HepG2 (cell line): Measurements from ENCODE around the gene EBP. TPM values are rescaled to one million over a fixed set of nuclear protein-coding genes. Genes with fewer than 3 reads are reported as not detected.

ENCODE experiments used
- CAMTA2 ChIP-seq: sonication (generic); formaldehyde crosslinking; IDR thresholded peaks from 2 replicates; pipeline ENCODE4 v1.4.0; 2020; ENCODE audit warnings: mild to moderate bottlenecking, missing genetic modification reagents, borderline replicate concordance
- CENPBD1 ChIP-seq: sonication (generic); formaldehyde crosslinking; IDR thresholded peaks from 2 replicates; pipeline ENCODE4 v1.8.0; 2022; ENCODE audit warnings: missing genetic modification reagents, low read depth, mild to moderate bottlenecking, borderline replicate concordance
- CTCF ChIP-seq: sonication (generic); formaldehyde crosslinking; IDR thresholded peaks from 2 replicates; pipeline ENCODE4 v1.5.0; 2020; ENCODE audit warnings: mild to moderate bottlenecking, missing genetic modification reagents, moderate library complexity
- FOXM1 ChIP-seq: sonication (generic); formaldehyde crosslinking; IDR thresholded peaks from 2 replicates; pipeline ENCODE4 v1.5.0; 2020; ENCODE audit warnings: missing genetic modification reagents
- HDAC6 ChIP-seq: fragments of 200-600 bp; sonication (generic); IDR thresholded peaks from 2 replicates; pipeline ENCODE4 v1.7.0; 2017; ENCODE audit warnings: mild to moderate bottlenecking, antibody characterized with exemption, low read length, low read depth
- MAX ChIP-seq: IDR thresholded peaks from 2 replicates; pipeline ENCODE4 v1.6.1; 2012; ENCODE audit warnings: inconsistent platforms
- MEF2D ChIP-seq: sonication (generic); formaldehyde crosslinking; IDR thresholded peaks from 2 replicates; pipeline ENCODE4 v1.5.1; 2020; ENCODE audit warnings: mild to moderate bottlenecking, missing genetic modification reagents
- MEIS1 ChIP-seq: sonication (generic); formaldehyde crosslinking; IDR thresholded peaks from 2 replicates; pipeline ENCODE4 v1.9.0; 2021; ENCODE audit warnings: mild to moderate bottlenecking, missing genetic modification reagents, moderate library complexity, borderline replicate concordance
- TGIF2 ChIP-seq: IDR thresholded peaks from 2 replicates; pipeline ENCODE4 v1.6.1; 2016; ENCODE audit warnings: control low read depth, missing compliant biosample characterization
- ZNF556 ChIP-seq: sonication (generic); formaldehyde crosslinking; IDR thresholded peaks from 2 replicates; pipeline ENCODE4 v1.4.0; 2020; ENCODE audit warnings: mild to moderate bottlenecking, missing genetic modification reagents, borderline replicate concordance
- polyA plus RNA-seq, 8 experiments: library from polyadenylated mRNA; depleted of rRNA in 3 of 8; stranded (reverse) in 7 of 8; unstranded in 1 of 8; fragments of >200 nt; fragmentation: Illumina TruSeq in 4 of 8; extraction: Trizol in 4 of 8; gene quantifications; 2 replicates each; pipeline versions ENCODE4 v1.2.1 to v1.2.3, GENCODE V29; 2011 to 2016; ENCODE audit warnings: low read depth in 4 of 8, missing spikeins in 1 of 8, mixed read lengths in 1 of 8; ENCODE audit not compliant: insufficient read depth in 1 of 8
- total RNA-seq, 5 experiments: library from RNA; depleted of rRNA; stranded (reverse); fragments of >200 nt; fragmentation: Illumina TruSeq; extraction: Trizol; gene quantifications; 2 replicates each; pipeline ENCODE4 v1.2.3, GENCODE V29; 2016; ENCODE audit warnings: low read depth in 1 of 5
- TF ChIP-seq, protein P1 (sequence below): sonication (generic); formaldehyde crosslinking; conservative IDR thresholded peaks from 2 replicates; pipeline ENCODE4 v1.8.1; 2023; ENCODE audit warnings: missing genetic modification reagents
- TF ChIP-seq, protein P2 (sequence below): IDR thresholded peaks from 2 replicates; pipeline ENCODE4 v1.6.1; 2016; ENCODE audit warnings: low read depth, control low read depth
- TF ChIP-seq, protein P3 (sequence below): sonication (generic); formaldehyde crosslinking; IDR thresholded peaks from 2 replicates; pipeline ENCODE4 v1.4.0; 2020; ENCODE audit warnings: low read depth, mild to moderate bottlenecking, missing genetic modification reagents

EBP gene
- total and polyA plus RNA-seq, 2 of the 13 experiments (the other 11 are each of a cell fraction or from before 2014, with no cell fraction given) = 106 to 260 TPM

DNA sequence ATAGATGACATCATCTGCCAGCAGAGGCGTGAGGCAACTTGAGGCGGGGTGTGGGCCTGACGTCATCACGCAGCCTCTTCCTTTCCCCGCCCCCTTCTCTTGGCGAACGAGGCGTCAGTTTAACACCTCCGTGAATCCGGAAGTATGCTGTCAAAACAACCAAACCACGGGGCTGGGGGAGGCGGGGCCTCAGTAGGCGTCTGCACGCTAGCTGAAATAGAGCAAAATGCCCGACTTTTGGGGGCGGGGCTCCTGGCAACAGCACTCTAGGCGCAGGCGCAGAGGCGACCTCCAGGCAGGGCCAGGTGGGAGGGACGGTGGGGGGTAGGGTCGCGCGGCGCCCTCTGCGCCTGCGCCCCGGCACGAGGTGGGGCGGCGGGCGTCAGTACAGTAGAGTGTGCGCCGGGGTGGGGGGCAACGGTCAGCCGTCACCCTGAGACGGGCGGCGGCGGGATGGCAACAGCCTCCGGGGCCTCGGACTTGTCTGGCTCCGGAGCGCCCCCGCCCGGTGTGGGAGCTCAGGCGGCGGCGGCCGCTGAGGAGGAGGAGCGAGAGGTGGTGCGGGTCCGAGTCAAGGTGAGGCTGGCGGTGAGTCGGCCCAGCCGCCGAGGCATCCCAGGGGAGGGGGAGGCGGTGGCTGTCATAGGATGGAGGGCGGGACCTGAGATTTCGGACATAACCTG, 17.9 kb downstream of the EBP start, which contains the start of gene TBC1D25 (continued):
- TF ChIP-seq, protein P1, sequence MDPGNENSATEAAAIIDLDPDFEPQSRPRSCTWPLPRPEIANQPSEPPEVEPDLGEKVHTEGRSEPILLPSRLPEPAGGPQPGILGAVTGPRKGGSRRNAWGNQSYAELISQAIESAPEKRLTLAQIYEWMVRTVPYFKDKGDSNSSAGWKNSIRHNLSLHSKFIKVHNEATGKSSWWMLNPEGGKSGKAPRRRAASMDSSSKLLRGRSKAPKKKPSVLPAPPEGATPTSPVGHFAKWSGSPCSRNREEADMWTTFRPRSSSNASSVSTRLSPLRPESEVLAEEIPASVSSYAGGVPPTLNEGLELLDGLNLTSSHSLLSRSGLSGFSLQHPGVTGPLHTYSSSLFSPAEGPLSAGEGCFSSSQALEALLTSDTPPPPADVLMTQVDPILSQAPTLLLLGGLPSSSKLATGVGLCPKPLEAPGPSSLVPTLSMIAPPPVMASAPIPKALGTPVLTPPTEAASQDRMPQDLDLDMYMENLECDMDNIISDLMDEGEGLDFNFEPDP = no peak
- no peak for TF ChIP-seq MEIS1
- TF ChIP-seq CAMTA2 = no peak
- TF ChIP-seq HDAC6 = no peak
- no peak for TF ChIP-seq MEF2D (CRISPR knock-in tag)
- no peak for TF ChIP-seq TGIF2 (CRISPR knock-in tag)
- TF ChIP-seq, protein P2, sequence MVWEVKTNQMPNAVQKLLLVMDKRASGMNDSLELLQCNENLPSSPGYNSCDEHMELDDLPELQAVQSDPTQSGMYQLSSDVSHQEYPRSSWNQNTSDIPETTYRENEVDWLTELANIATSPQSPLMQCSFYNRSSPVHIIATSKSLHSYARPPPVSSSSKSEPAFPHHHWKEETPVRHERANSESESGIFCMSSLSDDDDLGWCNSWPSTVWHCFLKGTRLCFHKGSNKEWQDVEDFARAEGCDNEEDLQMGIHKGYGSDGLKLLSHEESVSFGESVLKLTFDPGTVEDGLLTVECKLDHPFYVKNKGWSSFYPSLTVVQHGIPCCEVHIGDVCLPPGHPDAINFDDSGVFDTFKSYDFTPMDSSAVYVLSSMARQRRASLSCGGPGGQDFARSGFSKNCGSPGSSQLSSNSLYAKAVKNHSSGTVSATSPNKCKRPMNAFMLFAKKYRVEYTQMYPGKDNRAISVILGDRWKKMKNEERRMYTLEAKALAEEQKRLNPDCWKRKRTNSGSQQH (CRISPR knock-in tag) = no peak
- TF ChIP-seq CTCF (CRISPR knock-in tag) = peak; percentile 62
- no peak for TF ChIP-seq CENPBD1 (CRISPR knock-in tag)
- TF ChIP-seq, protein P3, sequence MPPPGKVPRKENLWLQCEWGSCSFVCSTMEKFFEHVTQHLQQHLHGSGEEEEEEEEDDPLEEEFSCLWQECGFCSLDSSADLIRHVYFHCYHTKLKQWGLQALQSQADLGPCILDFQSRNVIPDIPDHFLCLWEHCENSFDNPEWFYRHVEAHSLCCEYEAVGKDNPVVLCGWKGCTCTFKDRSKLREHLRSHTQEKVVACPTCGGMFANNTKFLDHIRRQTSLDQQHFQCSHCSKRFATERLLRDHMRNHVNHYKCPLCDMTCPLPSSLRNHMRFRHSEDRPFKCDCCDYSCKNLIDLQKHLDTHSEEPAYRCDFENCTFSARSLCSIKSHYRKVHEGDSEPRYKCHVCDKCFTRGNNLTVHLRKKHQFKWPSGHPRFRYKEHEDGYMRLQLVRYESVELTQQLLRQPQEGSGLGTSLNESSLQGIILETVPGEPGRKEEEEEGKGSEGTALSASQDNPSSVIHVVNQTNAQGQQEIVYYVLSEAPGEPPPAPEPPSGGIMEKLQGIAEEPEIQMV (CRISPR knock-in tag) = no peak
- TF ChIP-seq ZNF556 (CRISPR knock-in tag) = no peak
- TF ChIP-seq MAX = peak; percentile 79
- no peak for TF ChIP-seq FOXM1
